GM12801 (cell line): ENCODE results near the gene RGMA.

Experiments used
- CTCF ChIP-seq: IDR thresholded peaks from one replicate; pipeline ENCODE4 v1.5.1; 2011; ENCODE audit warnings: control low read depth; ENCODE audit not compliant: insufficient read length; ENCODE audit errors: extremely low read depth

Gene RGMA

GRCh38 chr15:93093765-93094164 lies 4.8 kb upstream of the RGMA start:
- no peak for TF ChIP-seq CTCF

- TF ChIP-seq CTCF = no peak
These were observed 2.5 kb upstream of the RGMA start for GRCh38 chr15:93091465-93091864.

- no peak for TF ChIP-seq CTCF
These were observed 805 bp upstream of the RGMA start for GRCh38 chr15:93089727-93090305.

- TF ChIP-seq CTCF = no peak
These were observed 621 bp downstream of the RGMA start for GRCh38 chr15:93088200-93088980.

DNA sequence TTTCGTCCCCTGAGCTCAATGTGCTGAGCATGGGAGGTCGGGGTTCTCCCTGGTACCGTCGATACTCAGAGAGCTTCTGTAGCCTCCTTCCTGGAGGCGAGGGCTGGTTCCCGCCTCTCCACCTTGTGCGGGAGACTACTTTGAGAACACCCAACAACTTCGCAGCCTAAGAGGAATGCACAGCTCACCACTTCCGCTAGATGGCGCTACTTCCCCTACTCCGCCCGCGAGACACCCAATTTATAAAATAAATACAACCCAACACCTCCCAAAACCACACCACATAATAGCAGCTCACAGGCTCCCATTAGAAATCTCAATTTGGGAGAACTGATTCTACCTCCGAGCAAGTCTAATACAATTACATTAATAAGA lies 1.2 kb downstream of the RGMA start:
- TF ChIP-seq CTCF = no peak

- no peak for TF ChIP-seq CTCF
These were observed 2.2 kb downstream of the RGMA start for GRCh38 chr15:93086791-93087190.

GRCh38 chr15:93085692-93086091 lies 3.3 kb downstream of the RGMA start:
- TF ChIP-seq CTCF = no peak
